Activated CD8-positive, alpha-beta memory T cell treated with anti-CD3 and anti-CD28 coated beads, Interleukin-2, amount 50 U/mL, for 1 hour (primary cell): ENCODE results near the gene TRAPPC8.

Experiments
- DNase-seq: peaks from one replicate; pipeline ENCODE4 v3.0.0-alpha.2; 2020; ENCODE audit errors: extremely low read depth

TRAPPC8 gene

DNA sequence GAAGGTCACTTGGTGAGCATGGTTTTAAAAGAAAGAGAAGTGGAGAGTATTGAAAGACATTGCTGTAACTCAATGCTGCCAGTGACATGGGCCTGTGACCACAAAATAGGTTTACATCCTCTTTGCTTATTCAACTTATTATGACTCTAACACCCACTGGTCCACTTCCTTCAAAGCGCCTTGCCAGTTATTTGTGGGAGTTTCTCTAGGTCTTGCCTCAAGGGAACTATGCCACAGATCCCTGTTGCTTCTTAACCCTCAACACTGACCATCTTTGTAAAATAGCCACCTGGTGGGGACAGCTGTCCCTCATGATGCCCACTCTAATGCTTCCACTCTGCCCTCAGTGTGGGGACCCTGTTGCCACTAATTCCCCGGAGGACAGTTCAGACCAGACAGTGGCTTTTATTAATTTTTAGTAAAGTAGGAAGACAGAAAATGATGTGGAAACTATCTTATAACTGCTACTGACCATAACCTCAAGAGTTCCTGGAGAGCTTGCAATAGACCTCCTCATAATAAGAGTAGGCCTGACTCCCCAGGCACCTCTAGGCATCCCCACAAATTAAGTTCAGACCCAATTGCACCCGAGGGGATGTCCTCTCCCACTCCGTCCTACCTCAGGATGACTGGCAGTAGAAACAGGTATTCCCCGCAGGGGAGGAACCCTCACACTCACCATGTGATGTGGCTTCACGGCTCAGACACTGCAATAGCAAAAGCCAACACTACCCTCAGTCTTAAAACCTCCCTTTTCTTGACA is 150.9 kb downstream of the TRAPPC8 start:
- no peak for DNase-seq

DNA sequence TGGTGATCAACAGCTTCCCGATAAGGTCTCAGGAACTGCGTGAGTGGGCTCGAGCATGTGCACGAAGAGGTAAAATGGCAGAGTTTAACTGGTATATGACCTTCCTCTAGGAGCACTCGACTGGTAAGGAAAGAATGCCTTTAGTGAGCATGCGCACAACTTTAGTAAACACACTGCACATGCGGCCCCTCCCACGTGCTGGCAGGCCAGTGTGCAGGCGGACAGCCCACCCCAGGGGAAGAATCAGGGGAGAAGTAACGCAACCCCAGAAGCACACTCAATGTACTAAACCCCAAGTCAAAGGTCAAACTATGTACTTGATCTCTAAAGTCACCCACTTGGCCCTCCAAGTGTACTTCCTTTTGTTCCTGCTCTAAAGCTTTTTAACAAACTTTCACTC is 153.5 kb downstream of the TRAPPC8 start:
- DNase-seq: no peak

DNA sequence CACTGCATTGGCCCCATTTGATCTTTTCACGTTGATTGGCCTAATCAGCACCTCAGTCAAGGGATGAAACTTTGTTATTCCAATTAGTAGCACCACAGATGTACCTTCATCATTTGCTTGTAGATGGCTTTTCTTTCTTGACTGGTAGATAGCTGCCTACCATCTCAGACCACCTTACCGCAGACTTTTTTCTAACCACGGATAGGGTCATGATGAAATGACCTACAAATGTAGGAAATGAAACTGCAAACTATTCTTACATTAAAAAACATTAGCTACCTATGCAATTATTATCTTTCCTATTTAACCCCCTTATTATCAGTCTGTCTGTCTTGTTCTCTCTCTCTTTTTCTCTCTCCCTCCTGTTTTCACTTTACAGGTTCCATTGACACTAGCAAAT is 159.9 kb downstream of the TRAPPC8 start:
- DNase-seq: no peak
